GM21529 (cell line): Measurements from ENCODE around the gene PHF1.
"Not testable (repeated sequence)": the region's sequence is repeated elsewhere in the genome, so short reads cannot be mapped to it uniquely, and the experiment has no call there.

Source experiments
- ATAC-seq: cut with Tn5 transposase; IDR thresholded peaks from one replicate; pipeline ENCODE4 v1.9.1; 2021; ENCODE audit not compliant: unreplicated experiment

The PHF1 gene

DNA sequence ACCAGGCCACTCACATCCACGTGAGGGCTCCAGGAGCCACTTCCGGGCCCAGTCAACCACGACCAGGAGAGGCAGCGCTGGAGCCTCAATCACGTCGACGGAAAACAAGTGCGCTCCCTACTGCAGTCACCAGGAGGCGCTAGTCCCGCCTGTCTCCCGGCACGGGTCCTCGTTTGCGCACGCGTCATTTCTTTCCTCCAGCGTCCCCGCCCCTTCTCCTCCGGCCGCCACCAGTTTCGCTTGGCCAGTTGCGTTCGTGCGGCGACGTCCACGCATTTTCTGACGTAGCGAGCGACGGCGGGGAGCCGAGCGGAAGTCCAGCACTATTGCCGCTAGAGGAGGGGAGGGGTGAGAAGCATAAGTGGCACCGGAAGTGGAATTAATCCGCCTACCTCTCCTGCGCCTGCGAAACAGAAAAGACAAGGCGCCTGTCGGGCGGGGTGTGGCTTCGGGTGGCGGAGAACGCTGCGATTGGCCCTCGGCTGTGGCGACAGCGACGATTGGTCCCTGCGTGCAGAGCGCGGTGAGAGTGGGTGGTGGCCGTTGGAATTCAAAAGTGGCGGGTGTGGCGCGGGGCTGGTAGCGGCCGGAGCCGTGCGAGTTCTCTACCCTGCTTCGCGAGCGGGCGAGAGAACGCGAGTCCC, 19.4 kb upstream of the PHF1 start, which contains the start of gene KIFC1:
Gene KIFC1, plus strand, starts transcription at position 546 of the 644 bp plus-strand sequence. CDS start 163 bp downstream, outside the sequence.
- ATAC-seq, result peak; percentile 84

DNA sequence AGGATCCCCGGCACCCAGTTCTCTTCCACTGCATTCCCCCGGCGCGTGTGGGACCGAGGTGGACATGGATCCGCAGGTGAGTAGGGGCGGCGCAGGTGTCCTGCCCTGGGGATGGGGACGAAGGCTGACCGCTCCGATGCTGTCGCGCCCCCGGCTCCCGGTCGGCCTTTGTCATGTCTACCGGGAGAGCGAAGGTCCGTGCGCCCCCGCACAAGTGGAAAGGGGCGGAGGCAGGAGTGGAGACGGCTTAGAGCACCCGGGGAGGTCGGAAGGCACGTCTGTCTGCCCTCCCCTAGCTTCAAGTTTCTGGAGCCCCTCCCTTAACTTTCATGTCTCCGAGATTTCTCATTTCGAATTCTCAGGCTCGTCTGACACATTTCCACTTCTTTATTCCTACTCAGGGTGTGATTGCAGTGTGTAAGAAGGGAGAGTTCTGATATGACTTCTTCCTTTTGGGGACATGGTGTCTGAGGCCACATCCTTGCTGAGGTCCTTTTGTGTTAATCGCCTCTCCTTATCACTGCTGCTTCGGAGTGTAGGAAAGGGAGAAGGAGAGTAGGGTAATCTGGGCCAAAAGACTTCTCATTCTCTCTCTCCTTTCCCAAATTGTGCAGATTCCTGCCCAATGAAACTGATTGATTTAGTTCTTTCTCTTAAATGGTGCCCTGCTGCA, 18.8 kb upstream of the PHF1 start:
- peak; percentile 10 for ATAC-seq

DNA sequence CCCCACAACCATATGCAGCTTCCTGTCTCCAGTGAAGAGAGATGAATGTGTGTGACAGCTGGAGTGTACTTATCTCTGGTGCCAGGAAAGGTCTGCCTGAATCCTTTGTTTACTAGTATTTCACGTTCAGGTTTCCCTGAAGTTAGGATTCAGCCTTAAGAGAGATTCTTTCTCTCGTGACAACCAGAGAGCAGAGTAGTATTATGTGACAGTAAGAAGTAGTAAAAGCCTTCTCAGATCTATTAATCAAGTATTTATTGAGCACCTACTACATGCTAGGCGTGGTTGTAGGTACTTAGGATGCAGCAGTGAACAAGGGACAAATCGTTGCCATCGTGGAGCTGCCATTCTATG, 18.2 kb upstream of the PHF1 start:
- no peak for ATAC-seq

DNA sequence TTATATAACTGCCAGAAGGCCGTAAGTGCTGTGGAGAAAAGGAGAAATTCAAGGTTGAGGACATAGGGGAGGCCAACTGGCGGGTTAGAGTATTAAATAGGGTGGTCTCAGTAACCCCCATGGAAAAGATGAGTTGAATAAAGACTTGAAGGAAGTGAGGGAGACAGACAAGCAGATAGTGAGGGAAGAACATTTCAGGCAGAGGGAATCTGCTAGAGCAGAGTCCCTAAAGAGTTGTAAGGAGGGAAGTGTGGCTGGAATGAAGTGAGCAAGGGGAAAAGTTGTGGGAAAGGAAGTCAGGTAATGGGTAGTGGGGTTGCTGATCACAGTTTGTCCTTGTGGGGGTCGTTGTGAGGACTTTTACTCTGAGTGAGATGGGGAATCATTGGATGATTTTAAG, 17.8 kb upstream of the PHF1 start:
- no peak for ATAC-seq

DNA sequence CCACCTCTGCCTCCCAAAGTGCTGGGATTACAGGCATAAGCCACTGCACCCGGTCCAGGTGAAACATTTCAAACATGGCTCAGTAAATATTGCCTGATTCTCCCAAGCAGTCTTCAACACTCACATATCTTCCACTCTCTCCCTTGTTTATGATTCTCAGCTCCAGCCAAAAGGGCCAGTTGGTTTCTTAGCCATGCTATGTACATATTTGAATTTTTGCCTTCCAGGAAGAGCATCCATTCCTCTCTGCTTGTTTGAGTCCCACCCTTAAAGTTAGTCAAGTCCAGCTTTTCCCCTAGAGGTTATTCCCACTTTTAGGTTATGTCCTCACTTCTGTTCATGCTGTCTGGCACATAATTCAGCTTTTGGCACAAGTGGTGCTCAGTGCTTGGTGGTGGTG, 13.3 kb upstream of the PHF1 start:
- no peak for ATAC-seq

DNA sequence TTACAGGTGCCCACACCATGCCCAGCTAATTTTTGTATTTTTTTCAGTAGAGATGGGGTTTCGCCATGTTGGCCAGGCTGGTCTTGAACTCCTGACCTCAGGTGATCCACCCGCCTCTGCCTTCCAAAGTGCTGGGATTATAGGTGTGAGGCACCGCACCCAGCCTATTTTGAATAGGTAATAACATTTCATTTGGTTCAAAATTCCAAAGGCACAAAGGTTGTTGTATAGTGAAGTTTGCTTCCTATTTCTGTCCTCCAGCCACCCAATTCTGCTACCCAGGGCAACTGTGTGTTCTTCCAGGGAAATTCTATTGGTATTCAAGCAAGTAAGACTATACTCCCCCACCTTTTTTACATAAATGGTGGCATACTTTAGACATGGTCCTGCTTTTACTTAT, 12.2 kb upstream of the PHF1 start:
- ATAC-seq, result not testable (repeated sequence)

DNA sequence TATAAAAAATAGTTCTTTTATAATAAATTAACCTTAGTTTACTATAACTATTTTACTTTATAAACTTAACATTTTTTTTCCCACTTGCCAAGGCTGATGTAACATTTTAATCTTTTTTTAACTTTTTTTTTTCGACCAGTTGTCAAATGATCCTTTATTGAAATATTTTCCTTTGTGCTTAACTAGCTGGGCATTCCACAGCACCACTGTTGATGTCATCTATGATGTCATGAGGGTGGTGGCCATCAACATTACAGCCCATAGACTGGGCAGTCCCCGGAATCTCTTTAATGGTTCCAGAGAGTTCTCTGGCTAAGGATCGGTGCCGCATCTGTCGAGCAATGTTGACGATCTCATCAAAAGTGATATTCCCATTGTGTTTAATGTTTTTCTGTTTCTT, 10.9 kb upstream of the PHF1 start:
- not testable (repeated sequence) for ATAC-seq

DNA sequence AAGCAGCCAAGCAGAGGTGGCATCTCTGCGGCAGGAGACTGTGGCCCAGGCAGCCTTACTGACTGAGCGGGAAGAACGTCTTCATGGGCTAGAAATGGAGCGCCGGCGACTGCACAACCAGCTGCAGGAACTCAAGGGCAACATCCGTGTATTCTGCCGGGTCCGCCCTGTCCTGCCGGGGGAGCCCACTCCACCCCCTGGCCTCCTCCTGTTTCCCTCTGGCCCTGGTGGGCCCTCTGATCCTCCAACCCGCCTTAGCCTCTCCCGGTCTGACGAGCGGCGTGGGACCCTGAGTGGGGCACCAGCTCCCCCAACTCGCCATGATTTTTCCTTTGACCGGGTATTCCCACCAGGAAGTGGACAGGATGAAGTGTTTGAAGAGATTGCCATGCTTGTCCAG, 5.9 kb upstream of the PHF1 start:
- no peak for ATAC-seq

DNA sequence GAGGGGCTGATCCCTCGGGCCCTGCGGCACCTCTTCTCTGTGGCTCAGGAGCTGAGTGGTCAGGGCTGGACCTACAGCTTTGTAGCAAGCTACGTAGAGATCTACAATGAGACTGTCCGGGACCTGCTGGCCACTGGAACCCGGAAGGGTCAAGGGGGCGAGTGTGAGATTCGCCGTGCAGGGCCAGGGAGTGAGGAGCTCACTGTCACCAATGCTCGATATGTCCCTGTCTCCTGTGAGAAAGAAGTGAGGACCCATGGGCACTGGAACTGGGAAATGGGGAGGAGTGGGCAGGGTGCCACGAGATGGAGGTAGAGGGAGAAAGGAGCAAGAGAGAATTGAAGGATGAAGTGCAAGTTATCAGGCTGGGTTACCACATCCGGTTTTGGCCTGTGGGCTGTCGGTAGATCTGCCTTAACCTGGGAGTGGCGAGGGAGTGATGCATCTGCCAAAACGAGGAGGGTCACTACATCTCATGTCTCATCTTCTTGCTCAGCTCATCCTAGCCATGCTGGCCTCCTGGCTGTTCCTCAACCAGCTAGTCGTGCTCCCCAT, 5.4 kb upstream of the PHF1 start:
- ATAC-seq, result no peak

DNA sequence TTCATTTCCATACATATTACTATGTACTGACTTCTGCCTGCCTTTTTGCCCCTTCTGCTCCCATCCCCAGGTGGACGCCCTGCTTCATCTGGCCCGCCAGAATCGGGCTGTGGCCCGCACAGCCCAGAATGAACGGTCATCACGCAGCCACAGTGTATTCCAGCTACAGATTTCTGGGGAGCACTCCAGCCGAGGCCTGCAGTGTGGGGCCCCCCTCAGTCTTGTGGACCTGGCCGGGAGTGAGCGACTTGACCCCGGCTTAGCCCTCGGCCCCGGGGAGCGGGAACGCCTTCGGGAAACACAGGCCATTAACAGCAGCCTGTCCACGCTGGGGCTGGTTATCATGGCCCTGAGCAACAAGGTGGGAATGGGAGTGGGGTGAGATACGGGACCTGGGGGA, 4.7 kb upstream of the PHF1 start:
- ATAC-seq, result no peak

DNA sequence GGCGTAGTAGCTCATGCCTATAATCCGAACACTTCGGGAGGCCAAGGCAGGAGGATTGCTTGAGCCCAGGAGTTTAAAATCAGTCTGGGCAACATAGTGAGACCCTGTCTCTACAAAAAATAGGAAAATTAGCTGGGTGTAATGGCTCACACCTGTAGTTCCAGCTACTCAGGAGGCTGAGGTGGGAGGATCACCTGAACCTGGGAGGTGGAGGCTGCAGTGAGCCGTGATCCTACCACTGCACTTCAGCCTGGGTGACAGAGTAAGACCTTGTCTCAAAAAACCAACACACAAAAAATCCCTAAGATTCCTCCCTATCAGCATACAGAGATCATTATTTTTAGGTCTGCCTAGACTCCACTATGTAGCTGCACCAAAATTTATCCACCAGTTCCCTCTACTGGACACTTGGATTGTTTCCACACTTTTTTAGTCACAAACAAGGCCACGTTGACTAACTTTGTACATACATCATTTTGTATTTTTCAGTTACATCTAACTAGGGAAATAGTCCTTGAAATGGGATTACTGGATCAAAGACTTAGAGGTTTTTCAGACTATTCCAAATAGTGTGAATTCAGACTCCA, 3.6 kb upstream of the PHF1 start:
- no peak for ATAC-seq

DNA sequence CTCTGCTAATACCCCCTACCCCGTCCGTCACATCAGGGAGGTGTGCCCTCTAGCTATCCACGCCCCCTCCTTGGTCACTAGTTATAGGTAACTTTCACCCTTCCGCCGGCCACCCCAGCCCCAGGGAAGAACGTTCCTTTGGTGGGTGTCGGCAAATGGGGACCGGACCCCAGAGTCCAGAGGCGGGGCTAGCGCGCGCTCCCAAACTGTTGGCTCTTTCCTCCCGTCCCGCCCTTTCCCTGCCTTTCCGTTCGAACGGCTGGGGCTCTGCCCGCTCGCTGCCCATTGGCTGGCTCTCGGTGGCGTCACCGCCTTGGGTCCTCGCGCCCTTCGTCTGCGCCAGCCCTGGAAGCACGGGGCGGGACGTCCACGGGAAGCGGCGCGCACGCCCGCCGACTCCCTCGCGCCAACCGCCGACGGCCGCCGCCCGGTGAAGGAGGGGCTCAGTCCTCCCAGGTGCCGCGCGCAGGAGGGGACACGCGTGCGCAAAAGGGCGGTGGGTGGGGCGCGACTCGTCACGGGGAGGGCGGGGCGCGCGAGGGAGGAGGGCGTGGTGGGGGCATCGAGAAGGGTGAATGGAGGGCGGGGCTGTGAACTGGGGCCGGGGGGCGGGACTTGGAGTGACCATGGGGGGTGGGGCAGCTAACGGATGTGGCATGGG, 634 bp upstream of the PHF1 start:
- ATAC-seq, result peak; percentile 82

DNA sequence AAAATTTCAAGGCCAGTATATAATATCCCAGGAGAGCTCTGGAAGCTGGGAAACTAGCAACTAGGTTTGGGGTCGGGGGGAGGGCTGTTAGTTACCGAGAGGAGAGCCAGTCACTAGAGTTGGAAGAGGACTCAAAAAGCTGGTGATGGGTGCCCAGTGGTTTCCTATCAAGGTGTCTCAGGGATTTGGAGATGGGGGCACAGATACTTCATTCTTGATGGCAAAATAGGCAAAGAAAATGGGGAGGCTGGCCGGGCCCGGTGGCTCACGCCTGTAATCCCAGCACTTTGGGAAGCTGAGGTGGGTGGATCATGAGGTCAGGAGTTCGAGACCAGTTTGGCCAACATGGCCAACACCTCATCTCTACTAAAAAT, 805 bp downstream of the PHF1 start:
- ATAC-seq, result no peak

DNA sequence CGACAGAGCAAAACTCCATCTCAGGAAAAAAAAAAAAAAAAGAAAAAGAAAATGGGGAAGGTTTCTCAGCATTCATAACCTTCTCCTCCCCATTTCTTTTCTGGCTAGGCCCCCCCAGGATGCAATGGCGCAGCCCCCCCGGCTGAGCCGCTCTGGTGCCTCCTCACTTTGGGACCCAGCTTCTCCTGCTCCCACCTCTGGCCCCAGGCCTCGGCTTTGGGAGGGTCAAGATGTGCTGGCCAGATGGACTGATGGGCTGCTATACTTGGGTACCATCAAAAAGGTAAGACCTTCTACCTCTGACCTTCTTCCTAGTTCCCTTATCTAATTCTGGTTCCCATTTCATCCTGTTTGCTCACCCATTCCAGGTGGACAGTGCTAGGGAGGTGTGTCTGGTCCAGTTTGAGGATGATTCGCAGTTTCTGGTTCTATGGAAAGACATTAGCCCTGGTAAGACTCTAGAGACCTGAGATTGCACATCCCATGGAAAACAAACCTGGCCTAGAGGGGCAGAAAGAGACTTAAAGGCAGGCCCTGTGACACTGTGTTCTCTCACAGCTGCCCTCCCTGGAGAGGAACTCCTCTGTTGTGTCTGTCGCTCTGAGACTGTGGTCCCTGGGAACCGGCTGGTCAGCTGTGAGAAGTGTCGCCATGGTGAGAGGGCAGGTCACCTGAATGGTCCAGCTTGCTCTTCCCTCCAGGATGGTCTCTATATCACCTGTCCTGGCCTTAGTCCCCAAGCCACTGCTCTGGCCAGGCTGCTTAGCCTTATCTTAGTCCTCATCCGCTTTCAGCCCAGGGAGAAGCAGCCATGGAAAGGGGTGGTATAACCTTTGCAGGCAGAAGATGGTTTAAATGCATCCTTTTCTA, 1.6 kb downstream of the PHF1 start:
- no peak for ATAC-seq

DNA sequence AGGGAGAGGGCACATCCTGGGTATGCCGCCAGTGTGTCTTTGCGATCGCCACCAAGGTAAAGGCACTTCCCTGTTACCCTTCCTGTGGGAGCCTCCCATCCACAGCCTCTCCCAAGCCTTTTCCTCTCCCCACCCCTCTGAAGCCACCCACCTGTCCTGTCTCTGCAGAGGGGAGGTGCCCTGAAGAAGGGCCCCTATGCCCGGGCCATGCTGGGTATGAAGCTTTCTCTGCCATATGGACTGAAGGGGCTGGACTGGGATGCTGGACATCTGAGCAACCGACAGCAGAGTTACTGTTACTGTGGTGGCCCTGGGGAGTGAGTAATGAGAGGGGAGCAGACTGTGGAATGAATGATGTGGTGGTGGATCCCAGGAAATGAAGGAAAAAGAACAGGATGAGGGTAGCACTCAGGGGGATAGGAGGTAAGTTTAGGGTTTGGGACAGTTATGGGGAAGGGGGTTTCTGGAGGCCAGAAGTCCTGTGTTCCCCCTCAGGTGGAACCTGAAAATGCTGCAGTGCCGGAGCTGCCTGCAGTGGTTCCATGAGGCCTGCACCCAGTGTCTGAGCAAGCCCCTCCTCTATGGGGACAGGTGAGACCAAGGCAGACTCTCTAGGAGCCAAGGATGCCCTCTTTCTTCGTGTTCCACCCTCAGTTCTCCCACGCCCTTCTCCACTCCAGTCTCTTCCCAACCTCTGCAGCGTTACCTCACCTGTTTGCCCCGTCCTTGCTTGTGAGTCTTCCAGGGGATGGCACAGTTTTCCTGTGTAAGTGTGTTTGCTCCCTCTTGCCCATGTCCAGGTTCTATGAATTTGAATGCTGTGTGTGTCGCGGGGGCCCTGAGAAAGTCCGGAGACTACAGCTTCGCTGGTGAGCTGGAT, 2.7 kb downstream of the PHF1 start:
- ATAC-seq, result no peak

DNA sequence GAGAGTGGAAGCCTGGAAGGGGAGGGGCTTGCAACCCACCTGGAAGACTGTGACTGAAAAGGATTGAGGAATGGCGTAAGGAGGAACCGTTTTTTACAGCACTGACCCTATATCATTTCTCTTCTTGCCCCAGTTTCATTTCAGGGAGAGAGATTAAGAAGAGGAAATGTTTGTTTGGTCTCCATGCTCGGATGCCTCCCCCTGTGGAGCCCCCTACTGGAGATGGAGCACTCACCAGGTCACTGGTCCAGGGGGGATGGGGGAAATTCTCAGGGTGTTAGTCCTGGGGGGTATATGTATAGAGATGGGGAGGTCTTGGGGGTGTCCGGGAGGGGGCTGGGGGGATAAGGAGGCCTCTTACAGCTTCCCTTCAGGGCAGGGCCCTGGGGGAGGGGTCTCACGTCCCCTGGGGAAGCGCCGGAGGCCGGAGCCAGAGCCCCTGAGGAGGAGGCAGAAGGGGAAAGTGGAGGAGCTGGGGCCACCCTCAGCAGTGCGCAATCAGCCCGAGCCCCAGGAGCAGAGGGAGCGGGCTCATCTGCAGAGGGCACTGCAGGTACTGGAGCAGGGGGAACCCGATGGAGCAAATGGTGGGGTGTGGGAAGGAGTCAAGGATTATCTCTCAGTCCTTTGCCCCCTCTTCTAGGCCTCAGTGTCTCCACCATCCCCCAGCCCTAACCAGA, 3.9 kb downstream of the PHF1 start:
- ATAC-seq, result no peak

DNA sequence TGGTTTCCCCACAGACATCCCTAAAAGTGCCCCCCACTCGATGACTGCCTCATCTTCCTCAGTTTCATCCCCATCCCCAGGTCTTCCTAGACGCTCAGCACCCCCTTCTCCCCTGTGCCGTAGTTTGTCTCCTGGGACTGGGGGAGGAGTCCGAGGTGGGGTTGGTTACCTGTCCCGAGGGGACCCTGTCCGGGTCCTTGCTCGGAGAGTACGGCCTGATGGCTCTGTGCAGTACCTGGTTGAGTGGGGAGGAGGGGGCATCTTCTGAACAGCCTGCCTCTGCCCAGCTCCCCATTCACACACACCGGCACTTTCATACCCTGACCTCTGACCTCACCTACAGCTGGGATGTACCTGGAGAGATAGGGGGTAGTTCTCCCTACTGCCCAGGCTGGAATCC, 5.0 kb downstream of the PHF1 start:
- ATAC-seq, result no peak

DNA sequence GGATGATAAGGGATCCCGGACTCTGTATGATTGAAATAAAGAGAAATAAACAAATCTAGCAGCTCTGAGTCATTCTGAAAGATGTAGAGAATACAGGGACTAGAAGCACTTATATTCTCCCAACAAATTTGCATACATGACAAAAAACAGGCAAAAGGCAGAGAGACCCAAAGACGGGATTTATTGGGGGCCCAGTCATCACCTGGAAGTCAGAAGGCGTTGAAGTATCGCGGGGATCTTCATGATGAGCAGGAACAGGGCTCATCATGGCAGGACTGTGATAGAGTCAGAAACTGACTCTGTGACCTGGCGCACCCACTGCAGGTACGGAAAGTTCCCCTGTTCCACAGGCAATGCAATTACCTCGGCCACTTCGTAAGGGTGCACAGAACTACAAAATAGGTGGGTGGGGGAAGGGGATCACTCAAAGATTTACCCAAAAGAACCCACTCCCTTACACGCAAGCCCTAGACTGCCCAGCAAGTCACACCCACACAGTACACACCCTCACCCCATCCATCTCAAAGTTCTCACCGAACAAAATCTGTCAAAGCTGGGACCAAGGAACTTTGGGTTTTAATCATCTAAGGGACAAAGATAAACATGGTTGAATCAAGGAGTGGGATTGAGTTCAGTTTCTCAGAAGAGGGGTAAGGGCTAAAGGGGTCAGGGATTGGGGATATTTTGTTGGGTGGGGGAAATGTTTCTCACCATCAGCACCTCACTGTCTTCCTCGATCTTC, 5.7 kb downstream of the PHF1 start:
- ATAC-seq, result no peak
